Measurements from ENCODE around the gene SLC35F6. TPM values are rescaled to one million over a fixed set of nuclear protein-coding genes. Genes with fewer than 3 reads are reported as not detected.
A peak's percentile ranks its signal among the peaks of the same experiment; 100 is the strongest.

Gene SLC35F6
- total and polyA plus RNA-seq, 4 donors, result 9.6 to 34.6 (median 21.6) TPM

DNA sequence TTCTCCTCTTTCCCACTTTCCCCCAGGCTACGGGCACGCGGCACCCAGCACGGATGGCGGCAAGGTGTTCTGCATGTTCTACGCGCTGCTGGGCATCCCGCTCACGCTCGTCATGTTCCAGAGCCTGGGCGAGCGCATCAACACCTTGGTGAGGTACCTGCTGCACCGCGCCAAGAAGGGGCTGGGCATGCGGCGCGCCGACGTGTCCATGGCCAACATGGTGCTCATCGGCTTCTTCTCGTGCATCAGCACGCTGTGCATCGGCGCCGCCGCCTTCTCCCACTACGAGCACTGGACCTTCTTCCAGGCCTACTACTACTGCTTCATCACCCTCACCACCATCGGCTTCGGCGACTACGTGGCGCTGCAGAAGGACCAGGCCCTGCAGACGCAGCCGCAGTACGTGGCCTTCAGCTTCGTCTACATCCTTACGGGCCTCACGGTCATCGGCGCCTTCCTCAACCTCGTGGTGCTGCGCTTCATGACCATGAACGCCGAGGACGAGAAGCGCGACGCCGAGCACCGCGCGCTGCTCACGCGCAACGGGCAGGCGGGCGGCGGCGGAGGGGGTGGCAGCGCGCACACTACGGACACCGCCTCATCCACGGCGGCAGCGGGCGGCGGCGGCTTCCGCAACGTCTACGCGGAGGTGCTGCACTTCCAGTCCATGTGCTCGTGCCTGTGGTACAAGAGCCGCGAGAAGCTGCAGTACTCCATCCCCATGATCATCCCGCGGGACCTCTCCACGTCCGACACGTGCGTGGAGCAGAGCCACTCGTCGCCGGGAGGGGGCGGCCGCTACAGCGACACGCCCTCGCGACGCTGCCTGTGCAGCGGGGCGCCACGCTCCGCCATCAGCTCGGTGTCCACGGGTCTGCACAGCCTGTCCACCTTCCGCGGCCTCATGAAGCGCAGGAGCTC lies 36.2 kb upstream of the SLC35F6 start:
- intact Hi-C loops (cut with DNase I), result no loop called here
- Histone ChIP-seq H3K27me3 (ENCODE audit: control insufficient read depth in 1 of 2, insufficient read depth in 2 of 2, low read length in 1 of 2) (no peaks in the 10 kb centered on the region), H3K9me3 (ENCODE audit: control insufficient read depth, low read length) (no peaks in the 10 kb centered on the region), H3K4me3 (ENCODE audit: low read length in 2 of 2) (no peak overlapping the region), H3K4me1 (ENCODE audit: control insufficient read depth in 1 of 2, insufficient read depth in 2 of 2, low read length in 2 of 2) (no peaks in the 10 kb centered on the region), H3K36me3 (ENCODE audit: control insufficient read depth in 1 of 2, insufficient read depth in 2 of 2, low read length in 1 of 2) (no peaks in the 10 kb centered on the region), H3K27ac (ENCODE audit: low read depth in 1 of 2, low read length in 2 of 2) (no peak overlapping the region)
- ATAC-seq (ENCODE audit: low FRiP score) (no peak), DNase-seq (no peak)
- 82 to 86% methylated on average over 101 of the region's 101 CpGs for WGBS, 2 donors

DNA sequence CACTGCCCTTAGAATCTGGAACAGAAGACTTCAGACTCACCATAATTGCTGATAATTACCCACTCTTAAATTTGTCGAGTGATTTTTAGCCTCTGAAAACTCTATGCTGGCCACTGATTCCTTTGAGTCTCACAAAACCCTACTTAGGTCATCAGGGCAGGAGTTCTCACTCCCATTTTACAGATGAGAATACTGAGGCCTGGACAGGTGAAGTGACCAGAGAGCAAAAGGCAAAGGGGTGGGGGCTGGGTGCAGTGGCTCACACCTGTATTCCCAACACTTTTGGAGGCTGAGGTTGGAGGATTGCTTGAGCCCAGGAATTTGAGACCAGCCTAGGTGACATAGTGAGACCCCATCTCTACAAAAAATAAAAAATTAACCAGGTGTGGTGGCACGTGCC lies 34.8 kb upstream of the SLC35F6 start:
- ATAC-seq (ENCODE audit: low FRiP score) (no peak), DNase-seq (no peak)
- Histone ChIP-seq H3K27ac (ENCODE audit: low read depth in 1 of 2, low read length in 2 of 2) (no peak overlapping the region), H3K27me3 (ENCODE audit: control insufficient read depth in 1 of 2, insufficient read depth in 2 of 2, low read length in 1 of 2) (no peaks in the 10 kb centered on the region), H3K4me3 (ENCODE audit: low read length in 2 of 2) (no peak overlapping the region), H3K4me1 (ENCODE audit: control insufficient read depth in 1 of 2, insufficient read depth in 2 of 2, low read length in 2 of 2) (no peaks in the 10 kb centered on the region), H3K36me3 (ENCODE audit: control insufficient read depth in 1 of 2, insufficient read depth in 2 of 2, low read length in 1 of 2) (no peaks in the 10 kb centered on the region), H3K9me3 (ENCODE audit: control insufficient read depth, low read length) (no peaks in the 10 kb centered on the region)
- WGBS, 2 donors, result 95 to 97% methylated on average over 2 of the region's 2 CpGs
- intact Hi-C loops (cut with DNase I), result no loop called here

DNA sequence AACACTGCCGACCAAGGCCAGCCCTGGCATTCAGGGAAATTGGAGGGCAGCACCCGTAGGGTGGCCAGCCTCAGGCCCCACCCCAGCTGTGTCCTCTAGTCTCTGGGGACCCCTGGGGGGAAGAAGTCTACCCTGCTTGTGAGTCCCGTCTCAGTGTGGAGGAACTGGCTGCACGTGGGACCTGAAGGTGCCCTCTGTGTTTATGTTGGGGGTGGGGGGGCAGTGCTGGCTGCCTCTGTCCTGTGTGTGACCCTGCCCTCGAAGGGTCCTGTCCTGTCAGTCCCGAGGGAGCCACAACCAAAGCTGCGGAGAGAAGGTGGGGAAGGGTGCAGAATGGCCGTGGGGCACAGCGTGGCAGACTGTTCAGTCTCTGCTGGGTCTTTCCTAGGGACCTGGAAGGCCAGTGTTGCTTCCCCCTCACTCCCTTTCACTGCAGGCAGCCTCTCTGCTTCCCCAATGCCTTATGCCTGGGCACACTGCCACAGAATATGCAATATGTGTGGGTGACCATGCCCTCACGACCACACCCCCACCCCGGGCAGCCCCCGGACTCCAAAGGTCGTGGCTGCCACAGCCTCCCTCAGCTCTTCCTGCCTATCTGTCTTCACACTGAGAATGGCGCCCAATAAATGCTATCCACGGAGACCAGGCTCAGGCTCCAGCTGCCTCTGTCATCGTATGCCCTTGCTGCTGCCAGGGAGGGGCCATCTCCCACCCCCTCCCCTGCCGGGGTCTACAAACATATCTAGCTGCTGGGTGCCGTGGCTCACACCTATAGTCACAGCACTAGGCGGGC lies 33.3 kb upstream of the SLC35F6 start:
- no peak overlapping the region for H3K27ac ChIP-seq (ENCODE audit: low read depth in 1 of 2, low read length in 2 of 2)
- H3K36me3 ChIP-seq (ENCODE audit: control insufficient read depth in 1 of 2, insufficient read depth in 2 of 2, low read length in 1 of 2), result no peaks in the 10 kb centered on the region
- DNase-seq, result no peak
- no peak for ATAC-seq (ENCODE audit: low FRiP score)
- WGBS, 2 donors, result 70 to 74% methylated on average over 18 to 19 of the region's 19 CpGs
- H3K9me3 ChIP-seq (ENCODE audit: control insufficient read depth, low read length), result no peaks in the 10 kb centered on the region
- no peaks in the 10 kb centered on the region for H3K4me1 ChIP-seq (ENCODE audit: control insufficient read depth in 1 of 2, insufficient read depth in 2 of 2, low read length in 2 of 2)
- intact Hi-C loops (cut with DNase I), result no loop called here
- H3K27me3 ChIP-seq (ENCODE audit: control insufficient read depth in 1 of 2, insufficient read depth in 2 of 2, low read length in 1 of 2), result no peaks in the 10 kb centered on the region
- H3K4me3 ChIP-seq (ENCODE audit: low read length in 2 of 2), result no peak overlapping the region

DNA sequence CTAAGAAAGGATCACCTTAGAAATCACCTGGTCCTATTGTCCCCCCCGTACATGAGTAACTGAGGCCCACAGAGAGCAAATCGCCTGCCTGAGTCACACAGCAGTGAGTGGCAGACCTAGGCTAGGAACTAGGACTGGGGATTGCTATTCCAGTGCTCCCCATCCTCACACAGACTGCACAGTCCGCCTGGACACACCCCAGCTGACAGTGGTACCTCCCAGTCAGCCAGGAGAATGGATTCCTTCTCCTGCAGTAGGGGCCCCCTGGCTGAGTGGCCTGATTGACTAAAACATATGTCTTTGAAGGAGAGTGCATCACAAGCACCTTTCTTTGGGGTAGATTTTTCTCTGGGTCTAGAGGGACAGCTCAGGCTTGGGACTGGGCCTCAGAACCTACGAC lies 32.4 kb upstream of the SLC35F6 start:
- Histone ChIP-seq H3K27me3 (ENCODE audit: control insufficient read depth in 1 of 2, insufficient read depth in 2 of 2, low read length in 1 of 2) (no peaks in the 10 kb centered on the region), H3K4me1 (ENCODE audit: control insufficient read depth in 1 of 2, insufficient read depth in 2 of 2, low read length in 2 of 2) (no peaks in the 10 kb centered on the region), H3K4me3 (ENCODE audit: low read length in 2 of 2) (no peak overlapping the region), H3K9me3 (ENCODE audit: control insufficient read depth, low read length) (no peaks in the 10 kb centered on the region), H3K36me3 (ENCODE audit: control insufficient read depth in 1 of 2, insufficient read depth in 2 of 2, low read length in 1 of 2) (no peaks in the 10 kb centered on the region), H3K27ac (ENCODE audit: low read depth in 1 of 2, low read length in 2 of 2) (no peak overlapping the region)
- 88 to 90% methylated on average over 4 of the region's 4 CpGs for WGBS, 2 donors
- ATAC-seq (ENCODE audit: low FRiP score) (no peak), DNase-seq (no peak)
- intact Hi-C loops (cut with DNase I), result no loop called here

DNA sequence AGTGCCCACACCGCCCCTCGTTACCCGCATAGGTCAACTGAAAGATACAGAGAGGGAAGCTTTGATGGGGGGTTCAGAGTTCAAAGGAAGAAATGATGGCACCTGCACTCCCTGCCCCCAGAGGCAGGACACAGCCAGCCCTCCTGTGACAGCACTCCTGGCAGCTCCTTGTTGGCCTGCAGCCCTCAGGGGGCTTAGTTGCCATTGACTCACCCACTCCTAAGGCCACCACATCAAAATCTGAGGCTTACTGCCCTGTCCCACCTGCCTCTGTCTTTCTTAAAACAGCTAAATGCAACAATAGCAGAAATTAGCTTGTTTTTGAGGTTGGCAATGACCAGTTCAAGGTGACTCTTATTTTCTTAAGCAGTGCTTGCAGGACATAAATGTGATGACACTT lies 31.6 kb upstream of the SLC35F6 start:
- H3K36me3 ChIP-seq (ENCODE audit: control insufficient read depth in 1 of 2, insufficient read depth in 2 of 2, low read length in 1 of 2), result no peaks in the 10 kb centered on the region
- intact Hi-C loops (cut with DNase I), result no loop called here
- DNase-seq, result no peak
- H3K27ac ChIP-seq (ENCODE audit: low read depth in 1 of 2, low read length in 2 of 2), result no peak overlapping the region
- no peaks in the 10 kb centered on the region for H3K27me3 ChIP-seq (ENCODE audit: control insufficient read depth in 1 of 2, insufficient read depth in 2 of 2, low read length in 1 of 2)
- ATAC-seq (ENCODE audit: low FRiP score), result no peak
- H3K4me1 ChIP-seq (ENCODE audit: control insufficient read depth in 1 of 2, insufficient read depth in 2 of 2, low read length in 2 of 2), result no peaks in the 10 kb centered on the region
- H3K4me3 ChIP-seq (ENCODE audit: low read length in 2 of 2), result no peak overlapping the region
- WGBS, 2 donors, result 96 to 97% methylated on average over 3 of the region's 3 CpGs
- H3K9me3 ChIP-seq (ENCODE audit: control insufficient read depth, low read length), result no peaks in the 10 kb centered on the region

DNA sequence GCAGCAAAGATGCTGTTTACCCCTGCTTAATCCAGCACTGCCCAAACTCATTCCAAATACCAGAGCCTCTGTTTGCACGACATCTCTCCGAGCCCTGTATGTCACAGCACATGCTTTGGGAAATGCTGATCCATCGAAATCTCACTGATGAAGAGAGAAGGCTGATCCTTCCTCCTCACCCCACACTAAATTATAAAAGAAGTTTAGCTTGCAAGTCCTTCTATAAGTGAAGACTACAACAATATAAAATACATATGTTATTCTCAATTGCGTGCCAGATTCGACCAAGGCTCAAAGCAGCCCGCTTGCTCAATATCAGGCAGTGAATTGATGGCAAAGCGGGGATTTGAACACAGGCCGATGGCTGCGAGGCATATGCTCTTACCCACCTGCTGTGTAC lies 30.7 kb upstream of the SLC35F6 start:
- ATAC-seq (ENCODE audit: low FRiP score) (no peak), DNase-seq (no peak)
- Histone ChIP-seq H3K4me3 (ENCODE audit: low read length in 2 of 2) (no peak overlapping the region), H3K27ac (ENCODE audit: low read depth in 1 of 2, low read length in 2 of 2) (no peak overlapping the region), H3K4me1 (ENCODE audit: control insufficient read depth in 1 of 2, insufficient read depth in 2 of 2, low read length in 2 of 2) (no peaks in the 10 kb centered on the region), H3K27me3 (ENCODE audit: control insufficient read depth in 1 of 2, insufficient read depth in 2 of 2, low read length in 1 of 2) (no peaks in the 10 kb centered on the region), H3K36me3 (ENCODE audit: control insufficient read depth in 1 of 2, insufficient read depth in 2 of 2, low read length in 1 of 2) (no peaks in the 10 kb centered on the region), H3K9me3 (ENCODE audit: control insufficient read depth, low read length) (no peaks in the 10 kb centered on the region)
- intact Hi-C loops (cut with DNase I), result no loop called here
- 90 to 96% methylated on average over 9 of the region's 9 CpGs for WGBS, 2 donors

DNA sequence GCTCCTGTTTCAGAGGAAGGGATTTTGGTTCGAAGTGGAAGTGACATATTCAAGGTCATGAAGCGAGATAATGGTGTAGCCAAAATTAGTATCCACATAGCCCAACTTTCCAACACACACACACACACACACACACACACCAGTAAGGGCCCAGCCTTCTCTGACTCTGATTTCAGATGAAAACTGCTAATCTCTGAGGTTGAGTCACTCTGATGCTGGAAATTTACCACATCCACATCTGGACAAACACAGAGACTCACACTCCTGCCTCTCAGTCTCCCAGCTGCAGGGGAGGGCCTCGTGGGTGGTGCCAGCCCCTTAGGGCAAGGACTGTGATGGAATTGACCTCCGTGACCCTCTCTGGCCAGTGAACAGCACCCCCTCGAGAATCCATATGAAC lies 29.0 kb upstream of the SLC35F6 start:
- intact Hi-C loops (cut with DNase I), result no loop called here
- no peaks in the 10 kb centered on the region for H3K9me3 ChIP-seq (ENCODE audit: control insufficient read depth, low read length)
- H3K4me3 ChIP-seq (ENCODE audit: low read length in 2 of 2), result no peak overlapping the region
- H3K27ac ChIP-seq (ENCODE audit: low read depth in 1 of 2, low read length in 2 of 2), result no peak overlapping the region
- WGBS, 2 donors, result 24 to 27% methylated on average over 5 of the region's 5 CpGs
- no peak for DNase-seq
- no peaks in the 10 kb centered on the region for H3K27me3 ChIP-seq (ENCODE audit: control insufficient read depth in 1 of 2, insufficient read depth in 2 of 2, low read length in 1 of 2)
- ATAC-seq (ENCODE audit: low FRiP score), result peak; percentile 30
- H3K4me1 ChIP-seq (ENCODE audit: control insufficient read depth in 1 of 2, insufficient read depth in 2 of 2, low read length in 2 of 2), result no peaks in the 10 kb centered on the region
- no peaks in the 10 kb centered on the region for H3K36me3 ChIP-seq (ENCODE audit: control insufficient read depth in 1 of 2, insufficient read depth in 2 of 2, low read length in 1 of 2)

DNA sequence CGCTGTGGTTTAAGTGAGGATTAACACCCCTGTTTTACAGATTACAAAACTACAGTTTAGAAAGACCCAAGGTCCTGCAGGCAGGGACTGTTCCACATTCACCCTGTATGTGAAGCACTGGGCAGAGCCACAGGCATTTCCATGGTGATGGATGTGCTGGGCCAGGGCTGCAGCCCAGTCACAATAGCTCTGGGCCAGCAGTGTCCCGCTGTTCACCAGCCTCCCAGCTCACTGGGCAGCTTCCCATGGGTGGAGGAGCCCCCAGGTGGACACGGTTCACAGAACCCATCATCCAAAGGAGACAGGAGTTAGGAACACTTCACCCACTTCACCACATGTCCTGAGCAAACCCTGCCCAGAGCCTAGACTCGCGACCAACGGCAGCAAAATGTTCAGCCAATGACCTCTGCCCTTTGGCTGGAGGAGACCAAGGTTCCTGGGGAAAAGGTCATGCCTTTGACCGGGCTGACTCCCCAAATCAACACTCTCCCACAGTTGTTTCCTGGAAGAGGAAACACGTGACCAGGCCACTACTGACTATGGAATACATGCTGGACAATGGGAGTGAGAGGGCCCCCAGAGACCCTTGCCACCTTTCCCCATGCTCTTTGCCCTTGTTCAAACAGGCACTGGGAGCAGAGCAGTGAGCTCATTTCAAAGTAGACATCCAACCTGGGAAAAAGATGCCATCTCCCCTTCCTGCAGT lies 28.0 kb upstream of the SLC35F6 start:
- WGBS, 2 donors, result 58 to 63% methylated on average over 8 of the region's 8 CpGs
- H3K27ac ChIP-seq (ENCODE audit: low read depth in 1 of 2, low read length in 2 of 2), result no peak overlapping the region
- no peak for ATAC-seq (ENCODE audit: low FRiP score)

More for the DNA sequence above, 28.0 kb upstream of the SLC35F6 start:
- H3K4me3 ChIP-seq (ENCODE audit: low read length in 2 of 2), result no peak overlapping the region
- no peaks in the 10 kb centered on the region for H3K27me3 ChIP-seq (ENCODE audit: control insufficient read depth in 1 of 2, insufficient read depth in 2 of 2, low read length in 1 of 2)
- no peaks in the 10 kb centered on the region for H3K9me3 ChIP-seq (ENCODE audit: control insufficient read depth, low read length)
- intact Hi-C loops (cut with DNase I), result no loop called here
- DNase-seq, result no peak
- H3K36me3 ChIP-seq (ENCODE audit: control insufficient read depth in 1 of 2, insufficient read depth in 2 of 2, low read length in 1 of 2), result no peaks in the 10 kb centered on the region
- no peaks in the 10 kb centered on the region for H3K4me1 ChIP-seq (ENCODE audit: control insufficient read depth in 1 of 2, insufficient read depth in 2 of 2, low read length in 2 of 2)

Data from aorta (tissue), 5 donors.